Measurements from ENCODE around the gene DDX39B. TPM values are rescaled to one million over a fixed set of nuclear protein-coding genes. Genes with fewer than 3 reads are reported as not detected.
A peak's percentile ranks its signal among the peaks of the same experiment; 100 is the strongest.
"Not testable (repeated sequence)": the region's sequence is repeated elsewhere in the genome, so short reads cannot be mapped to it uniquely, and the experiment has no call there.

DDX39B gene
- total and polyA plus RNA-seq, 5 donors from 2014 or later: 105 to 603 (median 111) TPM

- Mint-ChIP-seq H3K27me3 (no peaks in the 10 kb centered on the region), H3K27ac (peak overlapping the region in 1 of 3 donors; percentile 82), H3K36me3 (peaks cover 4% of the 10 kb centered on the region), H3K4me1 (peaks cover 25 to 83% (median 64%) of the 10 kb centered on the region in 4 donors), H3K4me3 (peak overlapping the region; percentile 67 to 95 (median 93)), H3K9me3 (peaks cover 0 to 1% (median 0%) of the 10 kb centered on the region in 7 donors)
- Histone ChIP-seq H3K4me3 (ENCODE audit: low read depth, low read length) (no peak overlapping the region), H3K36me3 (ENCODE audit: control insufficient read depth, insufficient read depth, low read length) (no peaks in the 10 kb centered on the region), H3K27me3 (ENCODE audit: control insufficient read depth, insufficient read depth, low read length) (no peaks in the 10 kb centered on the region), H3K9me3 (ENCODE audit: control insufficient read depth in 2 of 2, low read length in 2 of 2) (no peaks in the 10 kb centered on the region), H3K4me1 (ENCODE audit: control insufficient read depth, insufficient read depth, low read length, poor library complexity, severe bottlenecking) (peaks cover 37% of the 10 kb centered on the region), H3K27ac (ENCODE audit: insufficient read depth, low read length, poor library complexity, severe bottlenecking) (no peak overlapping the region)
- ATAC-seq (ENCODE audit: low read depth in 2 of 2): no peak
- DNase-seq: no peak
Observed at GRCh38 chr6:31498748-31499147, 43.1 kb downstream of the DDX39B start.

GRCh38 chr6:31497531-31498476 is 44.0 kb downstream of the DDX39B start, which contains the start of gene MICB:
Gene MICB, plus strand, starts transcription at chr6:31498145. Its CDS starts 49 bp downstream, at chr6:31498194.
- peak within 1 kb of the TSS; percentile 90 to 94 (median 93) for H3K27ac Mint-ChIP-seq
- peaks cover 4% of the 10 kb centered on the region for H3K36me3 Mint-ChIP-seq
- Histone ChIP-seq H3K9me3 (ENCODE audit: control insufficient read depth in 2 of 2, low read length in 2 of 2) (no peaks in the 10 kb centered on the region), H3K4me1 (ENCODE audit: control insufficient read depth, insufficient read depth, low read length, poor library complexity, severe bottlenecking) (peaks cover 45% of the 10 kb centered on the region), H3K4me3 (ENCODE audit: low read depth, low read length) (peak within 1 kb of the TSS; percentile 80), H3K27ac (ENCODE audit: insufficient read depth, low read length, poor library complexity, severe bottlenecking) (peak within 1 kb of the TSS; percentile 81), H3K36me3 (ENCODE audit: control insufficient read depth, insufficient read depth, low read length) (no peaks in the 10 kb centered on the region), H3K27me3 (ENCODE audit: control insufficient read depth, insufficient read depth, low read length) (no peaks in the 10 kb centered on the region)
- H3K4me3 Mint-ChIP-seq: peak within 1 kb of the TSS; percentile 81 to 95 (median 94)
- peak; percentile 72 to 73 for ATAC-seq (ENCODE audit: low read depth in 2 of 2)
- peak; percentile 78 to 91 (median 84) for DNase-seq
- no peaks in the 10 kb centered on the region for H3K27me3 Mint-ChIP-seq
- peaks cover 0 to 1% (median 0%) of the 10 kb centered on the region in 7 donors for H3K9me3 Mint-ChIP-seq
- peaks cover 28 to 82% (median 61%) of the 10 kb centered on the region in 4 donors for H3K4me1 Mint-ChIP-seq

- not testable (repeated sequence) for H3K27me3 ChIP-seq (ENCODE audit: control insufficient read depth, insufficient read depth, low read length); H3K9me3 ChIP-seq (ENCODE audit: control insufficient read depth in 2 of 2, low read length in 2 of 2); DNase-seq; H3K36me3 Mint-ChIP-seq; H3K9me3 Mint-ChIP-seq; ATAC-seq (ENCODE audit: low read depth in 2 of 2); H3K27me3 Mint-ChIP-seq; H3K36me3 ChIP-seq (ENCODE audit: control insufficient read depth, insufficient read depth, low read length)
- peak overlapping the region; percentile 90 to 94 (median 93) for H3K27ac Mint-ChIP-seq
- H3K27ac ChIP-seq (ENCODE audit: insufficient read depth, low read length, poor library complexity, severe bottlenecking): peak overlapping the region; percentile 81
- peaks cover 32 to 79% (median 57%) of the 10 kb centered on the region in 4 donors for H3K4me1 Mint-ChIP-seq
- H3K4me3 ChIP-seq (ENCODE audit: low read depth, low read length): peak overlapping the region; percentile 80
- peaks cover 55% of the 10 kb centered on the region for H3K4me1 ChIP-seq (ENCODE audit: control insufficient read depth, insufficient read depth, low read length, poor library complexity, severe bottlenecking)
- H3K4me3 Mint-ChIP-seq: peak overlapping the region; percentile 81 to 95 (median 94)
Observed at GRCh38 chr6:31496826-31497225, 45.0 kb downstream of the DDX39B start.

GRCh38 chr6:31495580-31495979 is 46.2 kb downstream of the DDX39B start:
- peak overlapping the region; percentile 83 for H3K4me3 ChIP-seq (ENCODE audit: low read depth, low read length)
- H3K36me3 Mint-ChIP-seq: peaks cover 4% of the 10 kb centered on the region
- H3K9me3 Mint-ChIP-seq: peaks cover 0 to 1% (median 0%) of the 10 kb centered on the region in 7 donors
- H3K4me1 ChIP-seq (ENCODE audit: control insufficient read depth, insufficient read depth, low read length, poor library complexity, severe bottlenecking): peaks cover 65% of the 10 kb centered on the region
- no peaks in the 10 kb centered on the region for H3K27me3 ChIP-seq (ENCODE audit: control insufficient read depth, insufficient read depth, low read length)
- no peaks in the 10 kb centered on the region for H3K27me3 Mint-ChIP-seq
- H3K4me1 Mint-ChIP-seq: peaks cover 21 to 74% (median 47%) of the 10 kb centered on the region in 4 donors
- ATAC-seq (ENCODE audit: low read depth in 2 of 2): no peak
- no peaks in the 10 kb centered on the region for H3K9me3 ChIP-seq (ENCODE audit: control insufficient read depth in 2 of 2, low read length in 2 of 2)
- H3K27ac Mint-ChIP-seq: peak overlapping the region; percentile 90 to 97 (median 92)
- no peak for DNase-seq
- peak overlapping the region; percentile 79 for H3K27ac ChIP-seq (ENCODE audit: insufficient read depth, low read length, poor library complexity, severe bottlenecking)
- H3K4me3 Mint-ChIP-seq: peak overlapping the region; percentile 81 to 100 (median 95)
- no peaks in the 10 kb centered on the region for H3K36me3 ChIP-seq (ENCODE audit: control insufficient read depth, insufficient read depth, low read length)

GRCh38 chr6:31493875-31494694 is 47.7 kb downstream of the DDX39B start:
- peak overlapping the region; percentile 79 for H3K27ac ChIP-seq (ENCODE audit: insufficient read depth, low read length, poor library complexity, severe bottlenecking)
- Mint-ChIP-seq H3K4me3 (peak overlapping the region; percentile 81 to 100 (median 95)), H3K27ac (peak overlapping the region; percentile 90 to 97 (median 92)), H3K4me1 (peaks cover 19 to 68% (median 49%) of the 10 kb centered on the region in 4 donors), H3K9me3 (peaks cover 0 to 1% (median 0%) of the 10 kb centered on the region in 7 donors), H3K36me3 (no peaks in the 10 kb centered on the region), H3K27me3 (no peaks in the 10 kb centered on the region)
- DNase-seq: peak; percentile 53 to 85 (median 56)
- ATAC-seq (ENCODE audit: low read depth in 2 of 2): peak; percentile 48 to 62
- H3K9me3 ChIP-seq (ENCODE audit: control insufficient read depth in 2 of 2, low read length in 2 of 2): no peaks in the 10 kb centered on the region
- H3K4me3 ChIP-seq (ENCODE audit: low read depth, low read length): peak overlapping the region; percentile 83
- H3K36me3 ChIP-seq (ENCODE audit: control insufficient read depth, insufficient read depth, low read length): no peaks in the 10 kb centered on the region
- peaks cover 61% of the 10 kb centered on the region for H3K4me1 ChIP-seq (ENCODE audit: control insufficient read depth, insufficient read depth, low read length, poor library complexity, severe bottlenecking)
- no peaks in the 10 kb centered on the region for H3K27me3 ChIP-seq (ENCODE audit: control insufficient read depth, insufficient read depth, low read length)

- H3K4me1 ChIP-seq (ENCODE audit: control insufficient read depth, insufficient read depth, low read length, poor library complexity, severe bottlenecking): peaks cover 56% of the 10 kb centered on the region
- not testable (repeated sequence) for DNase-seq; H3K9me3 Mint-ChIP-seq; H3K36me3 ChIP-seq (ENCODE audit: control insufficient read depth, insufficient read depth, low read length); H3K36me3 Mint-ChIP-seq; ATAC-seq (ENCODE audit: low read depth in 2 of 2); H3K27me3 Mint-ChIP-seq; H3K9me3 ChIP-seq (ENCODE audit: control insufficient read depth in 2 of 2, low read length in 2 of 2); H3K27me3 ChIP-seq (ENCODE audit: control insufficient read depth, insufficient read depth, low read length)
- Mint-ChIP-seq H3K4me3 (peak overlapping the region; percentile 81 to 100 (median 95)), H3K27ac (peak overlapping the region; percentile 90 to 95 (median 92)), H3K4me1 (peaks cover 19 to 66% (median 48%) of the 10 kb centered on the region in 4 donors)
- H3K4me3 ChIP-seq (ENCODE audit: low read depth, low read length): peak overlapping the region; percentile 83
- peak overlapping the region; percentile 79 for H3K27ac ChIP-seq (ENCODE audit: insufficient read depth, low read length, poor library complexity, severe bottlenecking)
Observed at GRCh38 chr6:31493550-31493874, 48.3 kb downstream of the DDX39B start.

GRCh38 chr6:31490115-31490873 is 51.5 kb downstream of the DDX39B start:
- no peak for ATAC-seq (ENCODE audit: low read depth in 2 of 2)
- Histone ChIP-seq H3K27ac (ENCODE audit: insufficient read depth, low read length, poor library complexity, severe bottlenecking) (no peak overlapping the region), H3K9me3 (ENCODE audit: control insufficient read depth in 2 of 2, low read length in 2 of 2) (no peaks in the 10 kb centered on the region), H3K4me3 (ENCODE audit: low read depth, low read length) (no peak overlapping the region), H3K27me3 (ENCODE audit: control insufficient read depth, insufficient read depth, low read length) (no peaks in the 10 kb centered on the region), H3K36me3 (ENCODE audit: control insufficient read depth, insufficient read depth, low read length) (no peaks in the 10 kb centered on the region), H3K4me1 (ENCODE audit: control insufficient read depth, insufficient read depth, low read length, poor library complexity, severe bottlenecking) (peaks cover 33% of the 10 kb centered on the region)
- DNase-seq: no peak
- peak overlapping the region in 2 of 3 donors; percentile 69 to 79 for H3K27ac Mint-ChIP-seq
- H3K9me3 Mint-ChIP-seq: no peaks in the 10 kb centered on the region
- H3K36me3 Mint-ChIP-seq: no peaks in the 10 kb centered on the region
- peak overlapping the region in 3 of 4 donors; percentile 19 to 77 (median 59) for H3K4me3 Mint-ChIP-seq
- H3K4me1 Mint-ChIP-seq: peaks cover 12 to 44% (median 29%) of the 10 kb centered on the region in 4 donors
- no peaks in the 10 kb centered on the region for H3K27me3 Mint-ChIP-seq

All from CD4-positive, CD25-positive, alpha-beta regulatory T cell (primary cell).